Measurements from ENCODE around the gene PPL.

Gene PPL

DNA sequence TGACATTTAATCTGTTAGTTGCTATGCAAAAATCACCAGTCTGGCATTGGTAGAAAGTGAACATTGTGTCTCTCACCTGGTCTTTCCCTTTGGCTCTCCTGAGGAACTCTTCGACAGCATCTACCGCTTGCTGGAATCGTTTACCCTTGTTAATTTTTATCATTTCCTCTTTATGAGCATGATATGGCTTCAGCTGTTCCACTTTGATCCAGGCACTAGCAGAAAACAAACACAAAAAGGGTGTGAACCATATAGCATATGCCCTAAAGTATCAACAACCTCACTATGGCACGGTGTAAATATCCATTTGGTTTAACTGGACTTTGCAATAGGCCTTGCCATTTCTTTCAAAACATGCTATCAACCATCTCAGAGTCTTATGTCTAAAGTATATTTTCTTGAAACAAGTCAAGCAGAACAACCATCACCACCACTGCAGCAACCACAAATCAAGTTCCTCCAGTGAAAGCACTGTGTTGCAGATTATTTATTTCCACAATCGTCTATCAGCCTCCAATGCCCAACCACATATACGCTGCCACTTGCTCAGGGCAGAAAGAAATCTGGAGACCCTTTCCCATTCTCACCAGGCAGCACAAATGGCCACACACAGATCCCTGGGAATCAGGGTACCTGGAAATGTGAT, 104.1 kb downstream of the PPL start:
- H3K4me2 ChIP-seq (ENCODE audit: low read length), result no peak overlapping the region
- H3K27ac ChIP-seq (ENCODE audit: low read depth, low read length, poor library complexity, severe bottlenecking), result no peak overlapping the region
- H3K79me2 ChIP-seq (ENCODE audit: insufficient read depth, low read length), result no peaks in the 10 kb centered on the region
- H2AFZ ChIP-seq (ENCODE audit: low read length), result no peak overlapping the region
- no peaks in the 10 kb centered on the region for H3K9me2 ChIP-seq (ENCODE audit: low read depth, low read length)
- H3F3A ChIP-seq (ENCODE audit: insufficient read depth, low read length), result no peaks in the 10 kb centered on the region
- no peaks in the 10 kb centered on the region for H3K27me3 ChIP-seq (ENCODE audit: insufficient read depth, low read length)
- peaks cover 86% of the 10 kb centered on the region for H3K36me3 ChIP-seq (ENCODE audit: insufficient read depth, low read length)
- no peak overlapping the region for H3K9ac ChIP-seq (ENCODE audit: low read length)
- no peak for TF ChIP-seq EZH2 (IDR thresholded peaks at IDR 0.05; ENCODE audit: borderline replicate concordance, low read length)
- TF ChIP-seq, protein P1, sequence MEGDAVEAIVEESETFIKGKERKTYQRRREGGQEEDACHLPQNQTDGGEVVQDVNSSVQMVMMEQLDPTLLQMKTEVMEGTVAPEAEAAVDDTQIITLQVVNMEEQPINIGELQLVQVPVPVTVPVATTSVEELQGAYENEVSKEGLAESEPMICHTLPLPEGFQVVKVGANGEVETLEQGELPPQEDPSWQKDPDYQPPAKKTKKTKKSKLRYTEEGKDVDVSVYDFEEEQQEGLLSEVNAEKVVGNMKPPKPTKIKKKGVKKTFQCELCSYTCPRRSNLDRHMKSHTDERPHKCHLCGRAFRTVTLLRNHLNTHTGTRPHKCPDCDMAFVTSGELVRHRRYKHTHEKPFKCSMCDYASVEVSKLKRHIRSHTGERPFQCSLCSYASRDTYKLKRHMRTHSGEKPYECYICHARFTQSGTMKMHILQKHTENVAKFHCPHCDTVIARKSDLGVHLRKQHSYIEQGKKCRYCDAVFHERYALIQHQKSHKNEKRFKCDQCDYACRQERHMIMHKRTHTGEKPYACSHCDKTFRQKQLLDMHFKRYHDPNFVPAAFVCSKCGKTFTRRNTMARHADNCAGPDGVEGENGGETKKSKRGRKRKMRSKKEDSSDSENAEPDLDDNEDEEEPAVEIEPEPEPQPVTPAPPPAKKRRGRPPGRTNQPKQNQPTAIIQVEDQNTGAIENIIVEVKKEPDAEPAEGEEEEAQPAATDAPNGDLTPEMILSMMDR (IDR thresholded peaks at IDR 0.05; ENCODE audit: low read length), result no peak
- no peak overlapping the region for H3K4me3 ChIP-seq (ENCODE audit: low read depth, low read length, poor library complexity, severe bottlenecking)
- H3K9me3 ChIP-seq (ENCODE audit: low read length), result no peaks in the 10 kb centered on the region
- H4K20me1 ChIP-seq (ENCODE audit: insufficient read depth, low read length), result no peaks in the 10 kb centered on the region
- H3K4me1 ChIP-seq (ENCODE audit: insufficient read depth, low read length, severe bottlenecking), result no peaks in the 10 kb centered on the region

Data from OCI-LY1 (cell line).